Glomerular endothelial cell (primary cell): ENCODE results near the gene MARF1. TPM values are rescaled to one million over a fixed set of nuclear protein-coding genes. Genes with fewer than 3 reads are reported as not detected.
"Not testable (repeated sequence)": the region's sequence is repeated elsewhere in the genome, so short reads cannot be mapped to it uniquely, and the experiment has no call there.

ENCODE experiments used
- DNase-seq: peaks from one replicate; pipeline ENCODE4 v3.0.0-alpha.2; 2011; ENCODE audit warnings: low read depth, low spot score; ENCODE audit errors: extremely low read depth
- total RNA-seq: library from RNA; depleted of rRNA; stranded (reverse); fragments of >200 nt; gene quantifications from 2 replicates; pipeline ENCODE4 v1.2.3, GENCODE V29; 2015

Gene MARF1
- total RNA-seq, 1 donor from 2014 or later = 25.4 TPM

DNA sequence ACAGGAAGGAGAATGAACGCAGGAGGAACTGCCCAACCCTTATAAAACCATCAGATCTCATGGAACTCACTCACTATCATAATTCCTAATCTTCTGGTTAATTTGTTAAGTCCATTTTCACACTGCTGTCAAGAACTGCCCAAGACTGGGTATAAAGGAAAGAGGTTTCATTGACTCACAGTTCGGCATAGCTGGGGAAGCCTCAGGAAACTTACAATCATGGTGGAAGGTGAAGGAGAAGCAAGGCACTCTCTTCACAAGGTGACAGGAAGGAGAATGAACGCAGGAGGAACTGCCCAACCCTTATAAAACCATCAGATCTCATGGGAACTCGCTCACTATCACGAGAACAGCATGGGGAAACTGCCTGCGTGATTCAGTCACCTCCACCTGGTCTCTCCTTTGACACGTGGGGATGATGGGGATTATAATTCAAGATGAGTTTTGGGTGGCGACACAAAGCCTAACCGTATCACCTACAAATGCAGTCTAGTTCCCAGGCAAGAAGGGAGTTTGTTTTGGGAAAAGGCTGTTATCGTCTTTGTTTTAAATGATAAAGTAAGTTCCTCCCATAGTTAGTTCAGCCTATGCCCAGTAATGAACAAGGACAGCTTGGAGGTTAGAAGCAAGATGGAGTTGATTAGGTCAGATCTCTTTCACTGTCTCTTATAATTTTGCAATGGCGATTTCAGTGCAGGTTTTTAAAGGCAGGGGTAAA is 68.9 kb downstream of the MARF1 start:
- not testable (repeated sequence) for DNase-seq

- no peak for DNase-seq
These were observed 69.6 kb downstream of the MARF1 start for GRCh38 chr16:15573274-15573895.

GRCh38 chr16:15572329-15573001 is 70.5 kb downstream of the MARF1 start:
- DNase-seq = no peak

DNA sequence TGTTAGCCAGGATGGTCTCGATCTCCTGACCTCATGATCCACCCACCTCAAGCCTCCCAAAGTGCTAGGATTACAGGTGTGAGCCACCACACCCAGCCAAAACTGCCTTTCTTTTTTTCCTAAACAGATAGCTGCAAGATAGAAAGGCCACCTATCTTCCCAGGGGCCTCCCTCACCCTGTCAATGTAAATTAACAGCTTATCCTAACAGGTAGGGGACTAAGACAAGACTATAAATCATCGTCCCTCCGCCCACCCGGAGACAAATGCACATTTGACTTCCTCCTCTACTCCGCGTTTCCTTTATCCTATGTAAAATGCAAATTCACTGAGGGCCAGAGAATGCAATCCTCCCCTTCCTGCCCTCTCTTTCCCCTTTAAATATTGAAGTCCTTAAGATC is 71.4 kb downstream of the MARF1 start:
- DNase-seq = no peak

DNA sequence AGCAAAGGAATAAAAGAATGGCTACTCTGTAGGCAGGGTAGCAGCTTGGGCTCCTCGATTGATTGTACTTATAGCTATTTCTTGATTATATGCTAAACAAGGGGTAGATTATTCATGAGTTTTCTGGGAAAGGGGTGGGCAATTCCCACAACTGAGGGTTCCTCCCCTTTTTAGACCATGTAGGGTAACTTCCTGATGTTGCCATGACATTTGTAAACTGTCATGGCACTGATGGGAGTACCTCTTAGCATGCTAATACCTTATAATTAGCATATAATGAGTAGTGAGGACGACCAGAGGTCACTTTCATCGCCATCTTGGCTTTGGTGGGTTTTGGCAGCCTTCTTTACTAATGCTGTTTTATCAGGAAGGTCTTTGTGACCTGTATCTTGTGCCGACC is 72.3 kb downstream of the MARF1 start:
- not testable (repeated sequence) for DNase-seq

DNA sequence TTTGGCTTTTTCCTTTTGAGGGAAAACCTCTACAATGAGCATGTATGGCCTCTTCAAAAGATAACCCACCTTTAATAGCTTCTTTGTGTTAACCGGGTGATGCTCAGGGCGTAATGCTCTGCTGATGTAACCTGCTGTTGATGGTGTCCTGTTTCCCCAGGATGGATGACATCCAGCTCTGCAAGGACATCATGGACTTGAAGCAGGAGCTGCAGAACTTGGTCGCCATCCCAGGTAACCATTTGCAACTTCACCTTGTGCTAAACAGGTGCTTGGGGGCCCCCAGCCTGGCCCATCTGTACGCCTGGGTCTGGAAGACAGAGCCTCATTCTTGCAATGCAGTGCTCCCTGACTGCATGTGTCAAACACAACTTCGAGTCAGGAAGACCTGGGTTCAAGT is 75.1 kb downstream of the MARF1 start:
- DNase-seq = no peak

GRCh38 chr16:15566095-15566494 is 76.9 kb downstream of the MARF1 start:
- no peak for DNase-seq

DNA sequence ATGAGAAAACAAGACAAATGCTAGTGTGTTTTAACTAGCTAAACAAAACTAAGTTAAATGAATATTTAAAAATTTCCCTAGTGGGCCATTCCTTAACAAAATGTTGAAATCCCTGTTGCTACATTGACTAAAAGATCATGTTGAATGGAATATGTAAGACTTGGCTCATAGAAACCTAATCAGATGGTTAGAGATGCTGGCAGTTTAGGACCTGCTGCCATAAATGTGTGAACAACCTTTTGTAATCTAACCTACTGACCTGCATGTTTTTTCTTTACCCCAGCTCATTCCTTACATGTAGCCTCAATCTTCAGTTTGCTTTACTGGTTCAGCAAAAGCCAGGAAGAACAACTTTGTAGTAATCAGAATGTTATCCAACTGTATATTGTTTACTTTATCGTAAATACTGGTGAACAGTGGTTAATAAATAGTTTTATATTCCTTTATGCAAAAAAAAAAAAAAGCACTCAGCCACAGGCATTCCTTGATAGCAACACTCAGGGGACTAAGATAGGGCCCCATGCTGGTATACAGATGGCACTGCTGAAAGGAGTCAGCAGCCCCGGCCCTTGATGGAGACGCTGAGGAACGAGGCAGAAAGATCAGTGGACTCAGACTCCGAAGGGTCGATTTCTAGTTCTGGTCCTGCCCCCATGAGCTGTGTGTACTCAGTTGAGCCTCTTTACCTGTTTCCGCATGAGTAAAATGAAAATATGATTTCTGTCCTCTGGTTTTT is 78.2 kb downstream of the MARF1 start:
- DNase-seq = no peak

- DNase-seq = no peak
These were observed 83.8 kb downstream of the MARF1 start for GRCh38 chr16:15559176-15559575.

GRCh38 chr16:15557258-15557657 is 85.7 kb downstream of the MARF1 start:
- DNase-seq = no peak

DNA sequence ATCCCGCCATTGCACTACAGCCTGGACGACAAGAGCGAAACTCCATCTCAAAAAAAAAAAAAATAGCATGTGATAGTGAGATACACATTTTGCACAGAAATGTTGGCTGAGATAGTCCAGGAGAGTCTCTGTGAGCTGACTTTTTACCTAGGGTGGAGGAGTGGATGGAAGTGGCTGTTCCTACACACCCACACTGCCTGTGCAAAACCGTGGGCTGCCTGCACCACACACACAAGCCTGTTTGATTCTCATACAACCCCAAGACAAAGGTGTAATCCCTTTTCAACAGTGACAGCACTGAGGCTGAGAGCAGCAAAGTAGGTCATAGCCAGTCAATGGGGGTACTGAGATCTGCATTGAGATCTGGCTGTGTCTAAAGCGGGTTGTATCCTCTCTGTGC is 86.8 kb downstream of the MARF1 start:
- DNase-seq = no peak

DNA sequence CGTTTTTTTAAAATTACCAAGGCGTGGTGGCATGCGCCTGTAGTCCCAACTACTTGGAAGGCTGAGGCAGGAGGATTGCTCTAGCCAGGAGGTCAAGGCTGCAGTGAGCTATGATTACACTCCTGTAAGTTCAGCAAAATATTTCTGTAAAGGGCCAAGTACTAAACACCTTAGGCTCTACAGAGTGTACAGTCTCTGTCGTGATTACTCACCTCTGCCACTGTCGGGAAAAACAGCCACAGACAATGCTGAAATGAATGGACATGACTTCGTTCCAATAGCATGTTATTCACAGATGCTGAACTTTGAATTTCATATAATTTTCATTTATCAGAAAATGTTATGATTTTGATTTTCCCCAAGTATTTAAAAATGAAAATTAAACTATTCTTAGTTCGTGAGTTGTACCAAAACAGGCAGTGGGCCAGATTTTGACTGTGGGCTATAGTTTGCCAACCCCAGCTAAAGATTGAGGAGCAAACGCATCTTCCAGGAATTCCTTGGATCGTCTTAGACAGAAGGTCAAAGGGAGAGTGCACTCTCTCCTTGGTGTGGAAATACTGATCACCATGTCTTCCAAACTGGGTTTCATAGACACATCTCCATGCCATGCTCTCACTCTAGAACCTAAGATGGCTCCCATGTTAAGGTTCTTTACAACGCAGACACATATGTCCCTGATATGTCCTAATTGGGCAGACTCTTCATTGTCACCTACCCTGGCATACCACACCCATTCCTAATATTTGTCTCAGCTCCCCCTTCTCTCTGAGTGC is 89.5 kb downstream of the MARF1 start:
- DNase-seq = no peak

GRCh38 chr16:15552507-15552906 is 90.4 kb downstream of the MARF1 start:
- DNase-seq = no peak

GRCh38 chr16:15548482-15548891 is 94.5 kb downstream of the MARF1 start:
- no peak for DNase-seq

- DNase-seq = no peak
These were observed 95.2 kb downstream of the MARF1 start for GRCh38 chr16:15547768-15548096.

DNA sequence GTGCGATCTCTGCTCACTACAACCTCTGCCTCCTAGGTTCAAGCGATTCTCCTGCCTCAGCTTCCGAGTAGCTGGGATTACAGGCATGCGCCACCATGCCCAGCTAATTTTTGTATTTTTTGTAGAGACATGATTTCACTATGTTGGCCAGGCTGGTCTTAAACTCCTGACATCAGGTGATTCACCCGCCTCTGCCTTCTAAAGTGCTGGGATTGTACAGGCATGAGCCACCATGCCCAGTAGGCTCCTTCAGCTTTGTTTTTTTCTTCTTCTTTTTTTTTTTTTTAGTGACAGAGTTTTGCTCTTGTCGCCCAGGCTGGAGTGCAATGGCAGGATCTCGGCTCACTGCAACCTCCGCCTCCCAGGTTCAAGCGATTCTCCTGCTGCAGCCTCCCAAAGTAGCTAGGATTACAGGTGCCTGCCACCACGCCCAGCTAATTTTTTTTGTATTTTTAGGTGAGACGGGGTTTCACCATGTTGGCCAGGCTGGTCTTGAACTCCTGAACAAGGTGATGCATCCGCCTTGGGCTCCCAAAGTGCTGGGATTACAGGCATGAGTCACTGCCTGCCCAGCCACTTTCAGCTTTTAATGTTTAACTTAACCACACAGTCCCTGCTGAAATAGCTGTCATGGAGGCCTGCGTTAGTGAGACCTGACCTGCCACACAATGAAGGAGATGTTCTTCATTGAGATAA is 95.7 kb downstream of the MARF1 start:
- DNase-seq = not testable (repeated sequence)

DNA sequence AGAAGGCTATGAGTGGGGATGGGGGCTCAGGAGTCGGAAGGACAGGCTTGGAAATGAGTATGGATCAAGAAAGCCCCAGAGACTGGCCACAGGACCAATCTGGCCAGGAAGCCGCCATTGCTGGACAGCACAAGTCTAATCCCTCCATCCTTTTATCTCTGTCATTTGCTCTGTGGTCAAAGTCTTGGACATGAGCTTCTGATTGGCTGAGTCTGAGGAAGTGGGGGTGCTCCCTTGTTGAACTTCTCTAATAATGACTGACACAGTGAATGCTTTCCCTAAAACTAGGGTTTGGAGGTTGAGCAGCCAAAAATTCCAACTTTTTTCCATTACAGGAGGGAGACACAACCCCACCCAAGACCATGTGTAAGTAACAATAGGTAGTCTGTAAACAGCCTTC is 97.4 kb downstream of the MARF1 start:
- DNase-seq = no peak

DNA sequence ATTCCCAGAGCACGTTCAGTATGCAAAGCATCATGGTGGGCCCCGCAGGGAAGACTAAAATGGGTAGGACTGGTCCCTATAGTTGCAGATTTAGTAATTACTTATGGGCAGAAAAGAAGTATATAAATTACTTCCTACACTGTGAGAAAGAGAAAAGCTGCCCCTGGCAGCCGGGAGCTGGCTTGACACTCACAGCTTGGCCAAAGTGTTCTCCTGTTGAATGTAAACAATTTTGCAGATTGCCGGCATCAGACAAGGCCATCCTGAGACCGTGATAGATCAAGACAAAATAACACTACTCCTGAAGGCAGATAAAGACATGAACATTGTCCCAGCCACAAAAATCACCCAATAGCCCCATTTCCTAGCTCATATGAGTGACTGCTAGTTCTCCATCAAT is 98.5 kb downstream of the MARF1 start:
- DNase-seq = no peak
